GM12878 (cell line): ENCODE results near the gene ZSCAN20. TPM values are rescaled to one million over a fixed set of nuclear protein-coding genes. Genes with fewer than 3 reads are reported as not detected.

ENCODE experiments used
- ATAC-seq: fragments of 200-7000 bp; cut with Tn5 transposase; 3 replicates; pipeline ENCODE4 v1.9.1; 2020; ENCODE audit warnings: mild to moderate bottlenecking, moderate library complexity
- BruUV-seq: library from RNA; stranded (reverse); fragments of 400-500 nt; replicated peaks from 2 replicates; lab custom pipeline; 2021; lab: Mats Ljungman, UMichigan
- CTCF ChIA-PET: fragments of 300-600 bp; sonication (Branson Sonifier 250); formaldehyde crosslinking; extraction: SDS; loops from one replicate; lab custom pipeline; 2021; ENCODE audit warnings: inconsistent platforms; lab: Yijun Ruan, JAX
- POLR2A ChIA-PET: fragments of 350-600 bp; formaldehyde crosslinking; extraction: SDS; loops from one replicate; lab custom pipeline; 2021; ENCODE audit warnings: inconsistent platforms; lab: Charles Lee
- RAD21 ChIA-PET: fragments of 300-600 bp; sonication (Branson Sonifier 250); formaldehyde crosslinking; loops from one replicate; lab custom pipeline; 2023; ENCODE audit warnings: antibody characterized with exemption; ENCODE audit not compliant: unreplicated experiment; lab: Charles Lee
- SMC1A ChIA-PET: fragments of 300-600 bp; sonication (Branson Sonifier 250); formaldehyde crosslinking; loops from one replicate; lab custom pipeline; 2023; ENCODE audit not compliant: unreplicated experiment, uncharacterized antibody; lab: Charles Lee
- DNase-seq: peaks from one replicate; pipeline ENCODE4 v3.0.0-alpha.2; 2011; ENCODE audit warnings: low read depth, low spot score
- FAIRE-seq: peaks from 3 replicates; lab custom pipeline; 2011; peaks lifted over from hg19 to GRCh38; lab: Jason Lieb, UNC
- H2AFZ ChIP-seq: 2 replicates; pipeline ENCODE4 v1.6.0; 2011; ENCODE audit warnings: low read depth, low read length, control low read depth; ENCODE audit not compliant: control insufficient read depth
- H3K27ac ChIP-seq: 2 replicates; pipeline ENCODE4 v1.5.1; 2011; ENCODE audit warnings: control low read depth; ENCODE audit not compliant: control insufficient read depth, insufficient read depth
- H3K27me3 ChIP-seq, 2 experiments: replicated peaks in 1 of 2; 2 replicates each; pipeline versions ENCODE4 v1.6.0 to v1.6.1; 2011; ENCODE audit warnings: low read length in 1 of 2; ENCODE audit not compliant: control insufficient read depth in 2 of 2, insufficient read depth in 2 of 2
- H3K36me3 ChIP-seq, 2 experiments: 2 replicates each; pipeline ENCODE4 v1.5.1; 2011; ENCODE audit warnings: low read length in 1 of 2; ENCODE audit not compliant: control insufficient read depth in 2 of 2, insufficient read depth in 2 of 2
- H3K4me1 ChIP-seq: 2 replicates; pipeline ENCODE4 v1.6.1; 2011; ENCODE audit warnings: mild to moderate bottlenecking, low read length, moderate library complexity, mixed read lengths; ENCODE audit not compliant: control insufficient read depth, insufficient read depth
- H3K4me2 ChIP-seq: 2 replicates; pipeline ENCODE4 v1.6.0; 2011; ENCODE audit warnings: control low read depth; ENCODE audit not compliant: control insufficient read depth, insufficient read depth
- H3K4me3 ChIP-seq: fragments of 200-600 bp; sonication (generic); 2 replicates; pipeline ENCODE4 v1.5.1; 2016
- H3K79me2 ChIP-seq: 2 replicates; pipeline ENCODE4 v1.6.0; 2011; ENCODE audit warnings: low read length; ENCODE audit not compliant: control insufficient read depth, insufficient read depth
- H3K9ac ChIP-seq: 2 replicates; pipeline ENCODE4 v1.8.0; 2011; ENCODE audit warnings: low read length, control low read depth, mixed read lengths; ENCODE audit not compliant: control insufficient read depth, insufficient read depth
- H3K9me3 ChIP-seq: replicated peaks from 3 replicates; pipeline ENCODE4 v1.5.1; 2011; ENCODE audit warnings: mild to moderate bottlenecking, low read length; ENCODE audit not compliant: control insufficient read depth, insufficient read depth
- H4K20me1 ChIP-seq: 2 replicates; pipeline ENCODE4 v1.6.0; 2011; ENCODE audit not compliant: control insufficient read depth, insufficient read depth
- CHD1 ChIP-seq: IDR thresholded peaks from 2 replicates; pipeline ENCODE4 v1.6.1; 2012; ENCODE audit warnings: low read depth, low read length, improper control_type of control experiment
- CHD4 ChIP-seq: fragments of 200-600 bp; sonication (generic); IDR thresholded peaks from 2 replicates; pipeline ENCODE4 v1.6.1; 2016; ENCODE audit warnings: mild to moderate bottlenecking
- E2F4 ChIP-seq: IDR thresholded peaks from 2 replicates; pipeline ENCODE4 v1.6.1; 2012; ENCODE audit warnings: low read depth, low read length, improper control_type of control experiment
- GATAD2B ChIP-seq: fragments of 450-650 bp; conservative IDR thresholded peaks from 2 replicates; pipeline ENCODE4 v1.6.1; 2017; ENCODE audit warnings: low read depth, mild to moderate bottlenecking, moderate library complexity
- JUNB ChIP-seq: IDR thresholded peaks from 2 replicates; pipeline ENCODE4 v1.6.1; 2016; ENCODE audit warnings: antibody characterized with exemption, mild to moderate bottlenecking
- KDM1A ChIP-seq: fragments of 200-600 bp; sonication (generic); IDR thresholded peaks from 2 replicates; pipeline ENCODE4 v1.6.1; 2016; ENCODE audit warnings: borderline replicate concordance
- KLF5 ChIP-seq: fragments of 450-650 bp; IDR thresholded peaks from 2 replicates; pipeline ENCODE4 v1.6.1; 2014; ENCODE audit warnings: mild to moderate bottlenecking; ENCODE audit not compliant: partially characterized antibody
- MTA3 ChIP-seq: IDR thresholded peaks from 2 replicates; pipeline ENCODE4 v1.6.1; 2012; ENCODE audit warnings: low read length, inconsistent platforms, borderline replicate concordance
- MYB ChIP-seq: fragments of 150-350 bp; IDR thresholded peaks from 2 replicates; pipeline ENCODE4 v1.6.1; 2014; ENCODE audit warnings: mild to moderate bottlenecking, low read depth, low read length, borderline replicate concordance
- NFYB ChIP-seq: IDR thresholded peaks from 2 replicates; pipeline ENCODE4 v1.6.1; 2011; ENCODE audit warnings: low read depth, mild to moderate bottlenecking, low read length, improper control_type of control experiment, moderate library complexity; ENCODE audit not compliant: insufficient read depth
- NRF1 ChIP-seq: conservative IDR thresholded peaks from 2 replicates; pipeline ENCODE4 v1.6.1; 2011; ENCODE audit warnings: mild to moderate bottlenecking, low read depth, low read length, improper control_type of control experiment
- PKNOX1 ChIP-seq: fragments of 450-650 bp; IDR thresholded peaks from 2 replicates; pipeline ENCODE4 v1.6.1; 2016; ENCODE audit warnings: mild to moderate bottlenecking
- POLR2AphosphoS2 ChIP-seq: IDR thresholded peaks from 2 replicates; pipeline ENCODE4 v1.6.1; 2011; ENCODE audit warnings: low read depth, mild to moderate bottlenecking, low read length, improper control_type of control experiment, moderate library complexity
- SMAD5 ChIP-seq: IDR thresholded peaks from 2 replicates; pipeline ENCODE4 v1.6.1; 2016; ENCODE audit warnings: antibody characterized with exemption, low read depth
- SMARCA5 ChIP-seq: fragments of 450-650 bp; IDR thresholded peaks from 2 replicates; pipeline ENCODE4 v1.6.1; 2017; ENCODE audit warnings: mild to moderate bottlenecking
- SP1 ChIP-seq: IDR thresholded peaks from one replicate; pipeline ENCODE4 v1.6.1; 2011; ENCODE audit warnings: low read depth, low read length
- STAT3 ChIP-seq: IDR thresholded peaks from 2 replicates; pipeline ENCODE4 v1.6.1; 2011; ENCODE audit warnings: low read depth, low read length, improper control_type of control experiment
- TARDBP ChIP-seq: IDR thresholded peaks from 2 replicates; pipeline ENCODE4 v1.6.1; 2016; ENCODE audit warnings: borderline replicate concordance
- WRNIP1 ChIP-seq: IDR thresholded peaks from 2 replicates; pipeline ENCODE4 v1.6.1; 2011; ENCODE audit warnings: low read depth, low read length, improper control_type of control experiment, borderline replicate concordance
- ZZZ3 ChIP-seq: IDR thresholded peaks from 2 replicates; pipeline ENCODE4 v1.6.1; 2011; ENCODE audit warnings: low read depth; ENCODE audit not compliant: control insufficient read depth, insufficient read length
- WGBS: methylation state at CpG from one replicate; pipeline ENCODE4 v1.1.6; 2016; ENCODE audit warnings: low lambda C conversion rate; ENCODE audit not compliant: insufficient replicate concordance, insufficient coverage; ENCODE audit errors: missing lambda C conversion rate; 5-methylcytosine and 5-hydroxymethylcytosine counted together
- in situ Hi-C: fragments of 300-500 bp; cut with MboI; formaldehyde crosslinking; loops from 9 replicates; pipeline ENCODE4 v1.14.3; 2018; ENCODE audit warnings: mixed read lengths
- intact Hi-C: fragments of 100-400 bp; cut with micrococcal nuclease; formaldehyde crosslinking; loops from one replicate; pipeline ENCODE4 v1.14.2; 2022; ENCODE audit not compliant: unreplicated experiment
- polyA plus RNA-seq, 11 experiments: library from polyadenylated mRNA; depleted of rRNA in 4 of 11; unstranded in 6 of 11; stranded (reverse) in 5 of 11; fragments of >200 nt; fragmentation: Nextera tagmentation in 4 of 11; fragmentation: Illumina TruSeq in 1 of 11; extraction: Ambion mirVana in 4 of 11; extraction: Trizol in 1 of 11; gene quantifications; 1 replicate in 1 of 11; 2 replicates in 10 of 11; pipeline versions ENCODE4 v1.2.1 to v1.2.3, GENCODE V29; 2011 to 2016; ENCODE audit warnings: inconsistent platforms in 2 of 11, missing spikeins in 2 of 11, low read depth in 1 of 11
- total RNA-seq, 4 experiments: library from RNA; depleted of rRNA in 3 of 4; stranded (reverse); fragments of >200 nt in 3 of 4; fragmentation: Illumina TruSeq in 1 of 4; extraction: Trizol in 1 of 4; gene quantifications; 2 replicates each; pipeline versions ENCODE4 v1.2.1 to v1.2.3, GENCODE V29; 2013 to 2021

Gene ZSCAN20
- total and polyA plus RNA-seq, 10 of the 15 experiments (the other 5 are each of a cell fraction or from before 2014, with no cell fraction given): 0.35 to 5.1 (median 2.4) TPM

GRCh38 chr1:33512226-33513011 is 40.0 kb downstream of the ZSCAN20 start:
- BruUV-seq: no TSS peak
- ChIA-PET POLR2A (no interaction called here), CTCF (interaction anchor here (1.3 kb wide), 1 partner anchor 13 kb away, joined by 3 read pairs; no protein-coding TSS in a partner anchor)

GRCh38 chr1:33515112-33515511 is 42.7 kb downstream of the ZSCAN20 start:
- Histone ChIP-seq H3K27me3 (peaks cover 0 to 2% of the 10 kb centered on the region in 2 experiments; a peak in 3 of 4 replicates), H3K9ac (no peak overlapping the region), H3K4me2 (no peak overlapping the region), H4K20me1 (no peaks in the 10 kb centered on the region), H3K79me2 (no peaks in the 10 kb centered on the region), H3K36me3 (no peaks in the 10 kb centered on the region), H3K27ac (no peak overlapping the region), H2AFZ (no peak overlapping the region), H3K4me1 (no peaks in the 10 kb centered on the region), H3K9me3 (no peaks in the 10 kb centered on the region), H3K4me3 (no peak overlapping the region)
- ChIA-PET POLR2A (no interaction called here), RAD21 (no interaction called here), CTCF (no interaction called here), SMC1A (no interaction called here)
- in situ Hi-C loops: no loop called here
- no TSS peak for BruUV-seq
- ATAC-seq (no peak), FAIRE-seq (no peak), DNase-seq (no peak)
- WGBS: 46% methylated on average over 8 of the region's 8 CpGs
- intact Hi-C loops: no loop called here
- TF ChIP-seq STAT3 (no peak), E2F4 (no peak), ZZZ3 (no peak), MTA3 (no peak), KLF5 (no peak), PKNOX1 (no peak), CHD4 (no peak)

More at GRCh38 chr1:33512226-33513011, 40.0 kb downstream of the ZSCAN20 start:
- DNase-seq (no peak), FAIRE-seq (no peak)
- no peak overlapping the region for H3K9ac ChIP-seq
- H3K9me3 ChIP-seq: no peaks in the 10 kb centered on the region
- WGBS: 18% methylated on average over 6 of the region's 6 CpGs
- H3K4me1 ChIP-seq: no peaks in the 10 kb centered on the region
- H4K20me1 ChIP-seq: no peaks in the 10 kb centered on the region
- no peak for TF ChIP-seq GATAD2B
- TF ChIP-seq SMAD5: no peak
- no peak for TF ChIP-seq TARDBP
- TF ChIP-seq NFYB: no peak
- TF ChIP-seq SP1: no peak
- no peak for TF ChIP-seq JUNB
- no peak for TF ChIP-seq KDM1A
- no peak for TF ChIP-seq SMARCA5
- TF ChIP-seq WRNIP1: no peak
- TF ChIP-seq POLR2AphosphoS2: no peak
- no peak for TF ChIP-seq NRF1
- TF ChIP-seq MYB: no peak
- TF ChIP-seq CHD1: no peak
- TF ChIP-seq, all 136 proteins: peak for 0
- Histone ChIP-seq H3K36me3 (no peaks in the 10 kb centered on the region), H3K27me3 (no peaks in the 10 kb centered on the region; a peak in 2 of 4 replicates), H3K27ac (no peak overlapping the region), H3K4me2 (no peak overlapping the region), H3K4me3 (no peak overlapping the region), H2AFZ (no peak overlapping the region), H3K79me2 (no peaks in the 10 kb centered on the region)
- ChIA-PET SMC1A (no interaction called here), RAD21 (no interaction called here)
- peak; percentile 42; the same call in 2 of the 3 replicates for ATAC-seq
- in situ Hi-C loops: no loop called here
- intact Hi-C loops: no loop called here
